H1 (cell line): ENCODE measurements around the gene EGFR. TPM values are rescaled to one million over a fixed set of nuclear protein-coding genes. Genes with fewer than 3 reads are reported as not detected.

Experiments
- CTCF ChIA-PET: fragments of 300-600 bp; sonication (Branson Sonifier 250); formaldehyde crosslinking; loops from one replicate; lab custom pipeline; 2021; ENCODE audit not compliant: partially characterized antibody; lab: Charles Lee
- POLR2A ChIA-PET: fragments of 300-600 bp; sonication (Branson Sonifier 250); formaldehyde crosslinking; loops from one replicate; lab custom pipeline; 2021; ENCODE audit warnings: inconsistent platforms; ENCODE audit not compliant: partially characterized antibody; lab: Charles Lee
- DNase-seq, 2 experiments: peaks; one replicate each; pipeline versions ENCODE4 v3.0.0 to v3.0.0-alpha.2; 2010 to 2022; ENCODE audit warnings: low spot score in 2 of 2, low read depth in 1 of 2, mixed read lengths in 1 of 2
- FAIRE-seq: peaks from 2 replicates; lab custom pipeline; 2011; peaks lifted over from hg19 to GRCh38; lab: Jason Lieb, UNC
- H2AFZ ChIP-seq: 2 replicates; pipeline ENCODE4 v1.8.1; 2012; ENCODE audit warnings: low read length, inconsistent platforms
- H2AK5ac ChIP-seq: 2 replicates; pipeline ENCODE4 v1.6.1; 2013; ENCODE audit warnings: low read depth, low read length
- H2BK120ac ChIP-seq: replicated peaks from 2 replicates; pipeline ENCODE3; 2013; ENCODE audit warnings: low read depth, low read length, inconsistent platforms
- H2BK12ac ChIP-seq: 2 replicates; pipeline ENCODE4 v1.6.1; 2013; ENCODE audit warnings: low read depth, low read length
- H2BK15ac ChIP-seq: 2 replicates; pipeline ENCODE4 v1.6.1; 2013; ENCODE audit warnings: low read length
- H2BK20ac ChIP-seq: 2 replicates; pipeline ENCODE4 v1.6.1; 2013; ENCODE audit warnings: low read length
- H2BK5ac ChIP-seq: 2 replicates; pipeline ENCODE4 v1.6.1; 2013; ENCODE audit warnings: low read depth, low read length
- H3K14ac ChIP-seq: 2 replicates; pipeline ENCODE4 v1.6.1; 2013; ENCODE audit warnings: inconsistent platforms; ENCODE audit not compliant: insufficient read length
- H3K18ac ChIP-seq: 2 replicates; pipeline ENCODE4 v1.6.1; 2013; ENCODE audit warnings: low read length; ENCODE audit errors: extremely low read depth
- H3K23ac ChIP-seq: 2 replicates; pipeline ENCODE4 v1.6.1; 2013; ENCODE audit warnings: inconsistent platforms; ENCODE audit not compliant: insufficient read length
- H3K23me2 ChIP-seq: 2 replicates; pipeline ENCODE4 v1.6.1; 2013; ENCODE audit warnings: low read depth, low read length
- H3K27ac ChIP-seq: 2 replicates; pipeline ENCODE4 v1.6.1; 2011; ENCODE audit warnings: low read depth, low read length, inconsistent platforms
- H3K27me3 ChIP-seq, 4 experiments: replicated peaks in 1 of 4; 1 replicate in 1 of 4; 2 replicates in 3 of 4; pipeline versions ENCODE4 v1.6.1 to v1.8.1; 2011 to 2013; ENCODE audit warnings: low read length in 3 of 4, mild to moderate bottlenecking in 3 of 4, inconsistent platforms in 2 of 4, mixed read lengths in 2 of 4, moderate library complexity in 1 of 4; ENCODE audit not compliant: control insufficient read depth in 3 of 4, insufficient read depth in 3 of 4; ENCODE audit errors: extremely low read depth in 1 of 4
- H3K36me3 ChIP-seq, 4 experiments: 2 replicates each; pipeline versions ENCODE4 v1.6.1 to v1.8.1; 2011 to 2013; ENCODE audit warnings: mild to moderate bottlenecking in 4 of 4, low read length in 3 of 4, moderate library complexity in 2 of 4, control low read depth in 1 of 4, inconsistent platforms in 1 of 4; ENCODE audit not compliant: insufficient read depth in 4 of 4, control insufficient read depth in 2 of 4
- H3K4ac ChIP-seq: replicated peaks from 2 replicates; pipeline ENCODE3; 2013; ENCODE audit warnings: low read length, low read depth, mixed read lengths, inconsistent platforms; ENCODE audit not compliant: insufficient read length
- H3K4me1 ChIP-seq, 4 experiments: replicated peaks in 1 of 4; 1 replicate in 1 of 4; 2 replicates in 3 of 4; pipeline versions ENCODE4 v1.6.1 to v1.8.1; 2011 to 2013; ENCODE audit warnings: low read length in 3 of 4, inconsistent platforms in 2 of 4, mixed read lengths in 1 of 4; ENCODE audit not compliant: insufficient read depth in 4 of 4, control insufficient read depth in 3 of 4
- H3K4me2 ChIP-seq, 2 experiments: 2 replicates each; pipeline versions ENCODE4 v1.6.1 to v1.8.1; 2011 to 2013; ENCODE audit warnings: low read depth in 2 of 2, low read length in 2 of 2, control low read depth in 1 of 2, inconsistent platforms in 1 of 2, mild to moderate bottlenecking in 1 of 2; ENCODE audit not compliant: insufficient read depth in 1 of 2
- H3K4me3 ChIP-seq, 4 experiments: fragments of 200-600, 300-600 bp in 1 of 4; sonication (generic), shearing (Covaris generic), sonication (Bioruptor Twin) in 1 of 4; 2 replicates each; pipeline versions ENCODE4 v1.5.1 to v1.8.1; 2011 to 2016; ENCODE audit warnings: low read length in 4 of 4, low read depth in 3 of 4, control low read depth in 2 of 4, inconsistent platforms in 2 of 4, mild to moderate bottlenecking in 2 of 4, mixed read lengths in 1 of 4, moderate library complexity in 1 of 4; ENCODE audit not compliant: insufficient read depth in 2 of 4; ENCODE audit errors: extremely low read depth in 1 of 4
- H3K56ac ChIP-seq: replicated peaks from 2 replicates; pipeline ENCODE3; 2013; ENCODE audit warnings: low read depth, mild to moderate bottlenecking, mixed read lengths, low read length, inconsistent platforms; ENCODE audit not compliant: insufficient read length
- H3K79me1 ChIP-seq: 2 replicates; pipeline ENCODE4 v1.6.1; 2013; ENCODE audit warnings: low read depth, low read length, control low read depth
- H3K79me2 ChIP-seq, 2 experiments: 2 replicates each; pipeline versions ENCODE4 v1.6.1 to v1.8.1; 2012 to 2013; ENCODE audit warnings: low read length in 2 of 2, mild to moderate bottlenecking in 2 of 2, inconsistent platforms in 1 of 2; ENCODE audit not compliant: insufficient read depth in 2 of 2, control insufficient read depth in 1 of 2
- H3K9ac ChIP-seq, 4 experiments: replicated peaks in 1 of 4; 1 replicate in 1 of 4; 2 replicates in 3 of 4; pipeline versions ENCODE4 v1.6.1 to v1.8.1; 2011 to 2013; ENCODE audit warnings: low read depth in 3 of 4, low read length in 3 of 4, control low read depth in 2 of 4, mild to moderate bottlenecking in 2 of 4, moderate library complexity in 2 of 4, inconsistent platforms in 1 of 4; ENCODE audit errors: extremely low read depth in 1 of 4
- H3K9me3 ChIP-seq, 2 experiments: 2 replicates each; pipeline versions ENCODE4 v1.6.1 to v1.8.1; 2012 to 2013; ENCODE audit warnings: mild to moderate bottlenecking in 2 of 2, moderate library complexity in 2 of 2, control low read depth in 1 of 2, inconsistent platforms in 1 of 2, low read depth in 1 of 2, low read length in 1 of 2, mixed read lengths in 1 of 2; ENCODE audit not compliant: insufficient read depth in 2 of 2
- H4K20me1 ChIP-seq, 2 experiments: replicated peaks in 1 of 2; 2 replicates each; pipeline versions ENCODE3 to v1.8.1; 2011 to 2013; ENCODE audit warnings: inconsistent platforms in 2 of 2, low read length in 2 of 2, mild to moderate bottlenecking in 1 of 2; ENCODE audit not compliant: insufficient read depth in 2 of 2, control insufficient read depth in 1 of 2
- H4K5ac ChIP-seq: 2 replicates; pipeline ENCODE4 v1.6.1; 2013; ENCODE audit warnings: low read length, low read depth, mixed read lengths, inconsistent platforms; ENCODE audit not compliant: insufficient read length
- H4K8ac ChIP-seq: 2 replicates; pipeline ENCODE4 v1.8.0; 2013; ENCODE audit warnings: mild to moderate bottlenecking, moderate library complexity, low read length, inconsistent platforms; ENCODE audit not compliant: insufficient read depth; ENCODE audit errors: extremely low read depth
- H4K91ac ChIP-seq: replicated peaks from 2 replicates; pipeline ENCODE3; 2013; ENCODE audit warnings: low read length, mixed read lengths, inconsistent platforms; ENCODE audit not compliant: insufficient read length
- CBX8 ChIP-seq: fragments of 300-800, 300-1000 bp; sonication (generic); IDR thresholded peaks from 2 replicates; pipeline ENCODE4 v1.7.1; 2016; ENCODE audit warnings: low read depth, low read length, borderline replicate concordance
- CTBP2 ChIP-seq: IDR thresholded peaks from 2 replicates; pipeline ENCODE4 v1.7.0; 2011; ENCODE audit warnings: borderline replicate concordance, mild to moderate bottlenecking, moderate library complexity, mixed read lengths, low read length; ENCODE audit not compliant: insufficient read depth, insufficient read length
- E2F6 ChIP-seq: IDR thresholded peaks from 2 replicates; pipeline ENCODE4 v1.6.1; 2012; ENCODE audit warnings: inconsistent platforms
- EZH2 ChIP-seq: fragments of 200-600 bp; sonication (generic); IDR thresholded peaks from 2 replicates; pipeline ENCODE4 v1.7.1; 2012; ENCODE audit warnings: low read depth, mild to moderate bottlenecking, moderate library complexity, low read length, inconsistent platforms; ENCODE audit not compliant: severe bottlenecking
- FOSL1 ChIP-seq: IDR thresholded peaks from 2 replicates; pipeline ENCODE4 v1.6.1; 2011; ENCODE audit warnings: mild to moderate bottlenecking, low read depth, low read length, moderate library complexity; ENCODE audit not compliant: insufficient read depth
- JUN ChIP-seq: IDR thresholded peaks from 2 replicates; pipeline ENCODE4 v1.6.1; 2011; ENCODE audit warnings: low read depth, mild to moderate bottlenecking, improper control_type of control experiment, low read length
- POLR2AphosphoS5 ChIP-seq: IDR thresholded peaks from 2 replicates; pipeline ENCODE4 v1.6.1; 2011; ENCODE audit warnings: low read depth, low read length
- SRF ChIP-seq: IDR thresholded peaks from 2 replicates; pipeline ENCODE4 v1.6.1; 2011; ENCODE audit warnings: mild to moderate bottlenecking, low read depth, low read length, moderate library complexity
- TAF1 ChIP-seq: IDR thresholded peaks from 2 replicates; pipeline ENCODE4 v1.6.1; 2011; ENCODE audit warnings: mild to moderate bottlenecking, low read depth, low read length
- ZNF274 ChIP-seq: IDR thresholded peaks from 2 replicates; pipeline ENCODE4 v1.7.0; 2012; ENCODE audit warnings: low read length, borderline replicate concordance; ENCODE audit errors: extremely low read depth
- WGBS, 2 experiments: shearing (Covaris generic) in 1 of 2; methylation state at CpG; one replicate each; pipeline versions ENCODE4 v1.1.6 to v1.1.7; 2013 to 2015; ENCODE audit warnings: low lambda C conversion rate in 2 of 2, mixed read lengths in 2 of 2, inconsistent platforms in 1 of 2, low coverage in 1 of 2, missing lambda C conversion rate in 1 of 2; ENCODE audit not compliant: insufficient replicate concordance in 2 of 2, insufficient coverage in 1 of 2, insufficient read length in 1 of 2; ENCODE audit errors: extremely low coverage in 1 of 2, missing lambda C conversion rate in 1 of 2; 5-methylcytosine and 5-hydroxymethylcytosine counted together
- polyA plus RNA-seq, 7 experiments: library from polyadenylated mRNA; depleted of rRNA in 3 of 7; stranded (reverse) in 5 of 7; unstranded in 2 of 7; fragments of >200 nt in 5 of 7; fragments of 200-250 nt in 2 of 7; gene quantifications; 1 replicate in 5 of 7; 2 replicates in 1 of 7; 4 replicates in 1 of 7; pipeline versions ENCODE4 v1.2.1 to v1.2.3, GENCODE V29; 2011 to 2013; ENCODE audit warnings: missing spikeins in 2 of 7, mixed read lengths in 2 of 7
- total RNA-seq: library from RNA; stranded (reverse); fragmentation: NEBNext Ultra II Directional; extraction: Animal tissue kit (Norgen Biotek cat#: 25700); gene quantifications from 2 replicates; pipeline ENCODE4 v1.2.1, GENCODE V29; 2021

The EGFR gene
- total and polyA plus RNA-seq, 2 of the 8 experiments (the other 6 are each of a cell fraction or from before 2014, with no cell fraction given) = 1.9 to 5.8 TPM

- Histone ChIP-seq H4K8ac (no peak overlapping the region), H4K20me1 (no peaks in the 10 kb centered on the region), H2BK120ac (no peak overlapping the region), H2BK20ac (no peak overlapping the region), H4K91ac (no peak overlapping the region), H4K5ac (no peak overlapping the region), H3K18ac (no peak overlapping the region), H3K23me2 (no peaks in the 10 kb centered on the region; the same call in 1 of the 2 replicates), H3K36me3 (no peaks in the 10 kb centered on the region), H3K4me1 (peaks cover 0 to 2% (median 0%) of the 10 kb centered on the region in 4 experiments; a peak in 2 of 7 replicates), H3K4me3 (no peak overlapping the region), H3K14ac (no peak overlapping the region), H3K4ac (no peak overlapping the region), H2BK5ac (no peak overlapping the region), H3K4me2 (no peak overlapping the region), H3K9ac (no peak overlapping the region), H2AFZ (no peak overlapping the region), H3K56ac (no peak overlapping the region), H3K79me2 (no peaks in the 10 kb centered on the region)
- DNase-seq = no peak
- 100% methylated on average over 1 of the region's 1 CpG; no CpG with 5 or more reads in 1 of the 2 experiments for WGBS, 2 experiments
- POLR2A ChIA-PET = no interaction called here
- CTCF ChIA-PET = interaction anchor here (0.6 kb wide), 1 partner anchor 284 kb away, joined by 3 read pairs; no protein-coding TSS in a partner anchor
- TF ChIP-seq TAF1 = no peak
- TF ChIP-seq JUN = no peak
- TF ChIP-seq SRF = no peak
- TF ChIP-seq CTBP2 = no peak
- TF ChIP-seq FOSL1 = no peak
- no peak for TF ChIP-seq CBX8
- TF ChIP-seq EZH2 = no peak
- TF ChIP-seq E2F6 = no peak
- TF ChIP-seq POLR2AphosphoS5 = no peak
- no peak for TF ChIP-seq ZNF274
- TF ChIP-seq, all 59 proteins: peak for 0
- Histone ChIP-seq H3K27me3 (no peaks in the 10 kb centered on the region), H3K23ac (no peak overlapping the region), H2BK12ac (no peak overlapping the region), H2AK5ac (no peak overlapping the region), H3K79me1 (no peaks in the 10 kb centered on the region), H3K27ac (no peak overlapping the region), H3K9me3 (no peaks in the 10 kb centered on the region), H2BK15ac (no peak overlapping the region)
- FAIRE-seq = no peak
These were observed 37.3 kb downstream of the EGFR start for GRCh38 chr7:55056068-55056467.
